Gastroesophageal sphincter (tissue), 2 donors: ENCODE data around the gene CAPZB.

ENCODE experiments used
- EP300 ChIP-seq: sonication (generic); formaldehyde crosslinking; IDR thresholded peaks from one replicate; pipeline ENCODE4 v1.6.1; 2017; ENCODE audit warnings: antibody characterized with exemption, mild to moderate bottlenecking
- POLR2AphosphoS5 ChIP-seq: sonication (generic); formaldehyde crosslinking; IDR thresholded peaks from one replicate; pipeline ENCODE4 v1.6.1; 2017; ENCODE audit warnings: antibody characterized with exemption

DNA sequence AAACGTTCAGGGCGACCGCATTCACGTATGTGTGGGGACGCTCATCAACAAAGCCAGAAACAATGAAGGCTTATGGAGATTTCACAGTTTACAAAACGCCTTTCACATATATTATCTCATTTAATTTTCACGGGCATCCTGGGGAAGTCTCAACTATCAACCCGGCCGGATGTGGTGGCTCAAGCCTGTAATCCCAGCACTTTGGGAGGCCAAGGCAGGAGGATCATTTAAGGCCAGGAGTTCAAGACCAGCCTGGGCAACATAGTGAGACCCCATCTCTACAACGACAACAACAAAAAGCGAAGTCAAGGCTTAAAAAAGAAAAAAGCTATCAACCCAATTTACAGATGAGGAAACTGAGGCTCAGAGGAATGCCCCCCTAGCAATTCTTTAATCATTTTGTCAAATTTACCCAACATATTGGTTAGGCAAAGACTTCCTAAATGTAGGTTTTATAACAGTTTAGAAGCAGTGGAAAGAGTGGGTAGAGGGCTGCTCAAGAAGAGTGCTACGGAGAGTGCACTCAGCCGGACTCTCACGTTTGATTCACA lies 144.9 kb downstream of the CAPZB start:
- TF ChIP-seq POLR2AphosphoS5 (no peak), EP300 (no peak)
